H9 (cell line): ENCODE data around the gene LSM3. TPM values are rescaled to one million over a fixed set of nuclear protein-coding genes. Genes with fewer than 3 reads are reported as not detected.

Experiments used
- DNase-seq: peaks from one replicate; pipeline ENCODE4 v3.0.0-alpha.2; 2017
- H2AFZ ChIP-seq: one replicate; pipeline ENCODE4 v1.6.1; 2013; ENCODE audit warnings: mild to moderate bottlenecking, low read length, control low read depth, moderate library complexity
- H2AK5ac ChIP-seq: 2 replicates; pipeline ENCODE4 v1.6.1; 2013; ENCODE audit warnings: low read length, control low read depth, mixed read lengths; ENCODE audit not compliant: insufficient read length
- H2BK120ac ChIP-seq: one replicate; pipeline ENCODE4 v1.6.1; 2013; ENCODE audit warnings: low read depth, mild to moderate bottlenecking, low read length, control low read depth, inconsistent platforms; ENCODE audit not compliant: poor library complexity, severe bottlenecking
- H2BK12ac ChIP-seq: 2 replicates; pipeline ENCODE4 v1.6.1; 2013; ENCODE audit warnings: low read length, control low read depth, mixed read lengths, low read depth; ENCODE audit not compliant: insufficient read length
- H2BK15ac ChIP-seq: 2 replicates; pipeline ENCODE4 v1.6.1; 2013; ENCODE audit warnings: low read depth, low read length, control low read depth
- H2BK20ac ChIP-seq: one replicate; pipeline ENCODE4 v1.6.1; 2013; ENCODE audit warnings: low read depth, mild to moderate bottlenecking, low read length, control low read depth, inconsistent platforms; ENCODE audit not compliant: poor library complexity, severe bottlenecking
- H2BK5ac ChIP-seq: 2 replicates; pipeline ENCODE4 v1.6.1; 2013; ENCODE audit warnings: low read length, control low read depth, mixed read lengths; ENCODE audit not compliant: insufficient read length
- H3K14ac ChIP-seq: 2 replicates; pipeline ENCODE4 v1.6.1; 2013; ENCODE audit warnings: low read length, control low read depth; ENCODE audit not compliant: insufficient read depth
- H3K18ac ChIP-seq: 2 replicates; pipeline ENCODE4 v1.6.1; 2013; ENCODE audit warnings: low read depth, mild to moderate bottlenecking, mixed read lengths, low read length, control low read depth; ENCODE audit not compliant: insufficient read length
- H3K23ac ChIP-seq: 2 replicates; pipeline ENCODE4 v1.6.1; 2013; ENCODE audit warnings: low read length, control low read depth, mixed read lengths, low read depth; ENCODE audit not compliant: insufficient read length
- H3K23me2 ChIP-seq: 2 replicates; pipeline ENCODE4 v1.6.1; 2013; ENCODE audit warnings: low read depth, mild to moderate bottlenecking, mixed read lengths, low read length, control low read depth; ENCODE audit not compliant: insufficient read length, poor library complexity, severe bottlenecking
- H3K27ac ChIP-seq: 2 replicates; pipeline ENCODE4 v1.5.1; 2013; ENCODE audit warnings: low read length, control low read depth, mixed read lengths, low read depth; ENCODE audit not compliant: insufficient read length
- H3K27me3 ChIP-seq: 2 replicates; pipeline ENCODE4 v1.6.1; 2013; ENCODE audit warnings: low read length, control low read depth, inconsistent platforms; ENCODE audit not compliant: insufficient read depth
- H3K4ac ChIP-seq: 2 replicates; pipeline ENCODE4 v1.6.1; 2013; ENCODE audit warnings: low read depth, mild to moderate bottlenecking, control low read depth, inconsistent platforms, low read length, moderate library complexity
- H3K4me1 ChIP-seq: 2 replicates; pipeline ENCODE4 v1.6.1; 2013; ENCODE audit warnings: low read length, control low read depth, inconsistent platforms; ENCODE audit not compliant: insufficient read depth
- H3K4me2 ChIP-seq: 2 replicates; pipeline ENCODE4 v1.6.1; 2013; ENCODE audit warnings: low read length, control low read depth, mixed read lengths; ENCODE audit not compliant: insufficient read length, insufficient read depth
- H3K56ac ChIP-seq: 2 replicates; pipeline ENCODE4 v1.6.1; 2013; ENCODE audit warnings: low read depth, mild to moderate bottlenecking, mixed read lengths, low read length, control low read depth; ENCODE audit not compliant: insufficient read length
- H3K79me1 ChIP-seq: 2 replicates; pipeline ENCODE4 v1.6.1; 2013; ENCODE audit warnings: low read depth, mild to moderate bottlenecking, moderate library complexity, low read length, control low read depth, inconsistent platforms; ENCODE audit not compliant: insufficient read depth, poor library complexity, severe bottlenecking
- H3K79me2 ChIP-seq: 2 replicates; pipeline ENCODE4 v1.6.1; 2013; ENCODE audit warnings: low read length, control low read depth, inconsistent platforms; ENCODE audit not compliant: insufficient read depth
- H3K9ac ChIP-seq: 2 replicates; pipeline ENCODE4 v1.6.1; 2013; ENCODE audit warnings: low read length, control low read depth, mixed read lengths; ENCODE audit not compliant: insufficient read length; ENCODE audit errors: extremely low read depth
- H3K9me3 ChIP-seq: one replicate; pipeline ENCODE4 v1.6.1; 2013; ENCODE audit warnings: low read depth, low read length, inconsistent platforms; ENCODE audit not compliant: control insufficient read depth
- H3T11ph ChIP-seq: one replicate; pipeline ENCODE4 v1.6.1; 2013; ENCODE audit warnings: mild to moderate bottlenecking, low read length, control low read depth, inconsistent platforms
- H4K20me1 ChIP-seq: one replicate; pipeline ENCODE4 v1.6.1; 2013; ENCODE audit not compliant: control insufficient read depth, insufficient read length, insufficient read depth
- H4K5ac ChIP-seq: 2 replicates; pipeline ENCODE4 v1.6.1; 2013; ENCODE audit warnings: low read depth, mild to moderate bottlenecking, mixed read lengths, low read length, control low read depth; ENCODE audit not compliant: insufficient read length
- H4K8ac ChIP-seq: replicated peaks from 2 replicates; pipeline ENCODE4 v1.6.1; 2013; ENCODE audit warnings: low read length, control low read depth, mixed read lengths, low read depth; ENCODE audit not compliant: insufficient read length
- H4K91ac ChIP-seq: 2 replicates; pipeline ENCODE4 v1.6.1; 2013; ENCODE audit warnings: low read depth, mild to moderate bottlenecking, moderate library complexity, mixed read lengths, low read length, control low read depth; ENCODE audit not compliant: insufficient read length
- H3K27ac Mint-ChIP-seq, 3 experiments: 2 replicates in 2 of 3; 3 replicates in 1 of 3; pipeline ENCODE4 v1.8.0; 2020 to 2021; ENCODE audit warnings: mixed read lengths in 3 of 3, mild to moderate bottlenecking in 1 of 3, moderate library complexity in 1 of 3
- H3K27me3 Mint-ChIP-seq: 2 replicates; pipeline ENCODE4 v1.8.0; 2021; ENCODE audit warnings: low read depth, mild to moderate bottlenecking, moderate library complexity, mixed read lengths
- H3K36me3 Mint-ChIP-seq, 3 experiments: 2 replicates in 2 of 3; 3 replicates in 1 of 3; pipeline ENCODE4 v1.8.0; 2020 to 2021; ENCODE audit warnings: low read depth in 3 of 3, mixed read lengths in 3 of 3; ENCODE audit not compliant: insufficient read depth in 1 of 3
- H3K4me1 Mint-ChIP-seq, 2 experiments: 2 replicates each; pipeline ENCODE4 v1.8.0; 2020; ENCODE audit warnings: mixed read lengths in 2 of 2
- H3K4me3 Mint-ChIP-seq, 2 experiments: 2 replicates in 1 of 2; 3 replicates in 1 of 2; pipeline ENCODE4 v1.8.0; 2020 to 2021; ENCODE audit warnings: mild to moderate bottlenecking in 2 of 2, mixed read lengths in 2 of 2, moderate library complexity in 1 of 2
- H3K9me3 Mint-ChIP-seq, 2 experiments: 2 replicates in 1 of 2; 3 replicates in 1 of 2; pipeline ENCODE4 v1.8.0; 2020; ENCODE audit warnings: mild to moderate bottlenecking in 2 of 2, mixed read lengths in 2 of 2, moderate library complexity in 1 of 2
- CTCF ChIP-seq: fragments of 200-600 bp; sonication (generic); conservative IDR thresholded peaks from 3 replicates; pipeline ENCODE4 v1.8.0; 2021; ENCODE audit warnings: antibody characterized with exemption, mild to moderate bottlenecking
- WGBS: extraction: QIAGEN DNeasy Blood & Tissue Kit; methylation state at CpG from one replicate; pipeline ENCODE4 v1.1.7; 2013; ENCODE audit warnings: missing lambda C conversion rate, low lambda C conversion rate, mixed read lengths; ENCODE audit not compliant: insufficient read length; ENCODE audit errors: extremely low coverage; 5-methylcytosine and 5-hydroxymethylcytosine counted together
- total RNA-seq: library from RNA; stranded (reverse); gene quantifications from 2 replicates; pipeline ENCODE4 v1.2.1, GENCODE V29; 2021

Gene LSM3
- total RNA-seq, 1 experiment from 2014 or later, result 24.4 TPM

- no peak overlapping the region for H2AFZ ChIP-seq
- TF ChIP-seq CTCF, result no peak
- H3K23ac ChIP-seq, result no peak overlapping the region
- peak overlapping the region; percentile 87 for H2BK120ac ChIP-seq
- H4K91ac ChIP-seq, result peak overlapping the region; percentile 39
- H2BK12ac ChIP-seq, result peak overlapping the region; percentile 28
- no peak overlapping the region for H2AK5ac ChIP-seq
- H3K79me1 ChIP-seq, result no peaks in the 10 kb centered on the region
- no peak overlapping the region for H2BK5ac ChIP-seq
- Mint-ChIP-seq H3K4me1 (peaks cover 10 to 21% of the 10 kb centered on the region in 2 experiments), H3K27ac (peak overlapping the region in 1 of 3 experiments; percentile 94; a peak in 2 of 7 replicates), H3K4me3 (no peak overlapping the region), H3K36me3 (peaks cover 16 to 72% (median 37%) of the 10 kb centered on the region in 3 experiments), H3K9me3 (no peaks in the 10 kb centered on the region; a peak in 1 of 5 replicates), H3K27me3 (no peaks in the 10 kb centered on the region; the same call in 1 of the 2 replicates)
- no peaks in the 10 kb centered on the region for H3K27me3 ChIP-seq
- no peak overlapping the region for H4K8ac ChIP-seq
- no peak overlapping the region for H2BK15ac ChIP-seq
- H3K4me2 ChIP-seq, result no peak overlapping the region
- no peak overlapping the region for H2BK20ac ChIP-seq
- no peak overlapping the region for H3K14ac ChIP-seq
- H3K9me3 ChIP-seq, result no peaks in the 10 kb centered on the region
- peaks cover 2% of the 10 kb centered on the region for H3K23me2 ChIP-seq
- no peak overlapping the region for H3K56ac ChIP-seq
- H3K9ac ChIP-seq, result no peak overlapping the region
- H4K5ac ChIP-seq, result no peak overlapping the region
- no peak for DNase-seq
- peaks cover 6% of the 10 kb centered on the region; the same call in 1 of the 2 replicates for H3K4me1 ChIP-seq
- no peaks in the 10 kb centered on the region for H3K79me2 ChIP-seq
- H3K18ac ChIP-seq, result peak overlapping the region; percentile 45
- H3T11ph ChIP-seq, result peak overlapping the region; percentile 40
- H4K20me1 ChIP-seq, result peaks cover 2% of the 10 kb centered on the region
- peak overlapping the region; percentile 75; the same call in 1 of the 2 replicates for H3K4ac ChIP-seq
- peak overlapping the region; percentile 38 for H3K27ac ChIP-seq
- no CpG with 5 or more reads among the region's 7 CpGs for WGBS
Observed at GRCh38 chr3:14143271-14144225, 35.1 kb upstream of the LSM3 start.
